K562 (cell line): ENCODE results near the gene TFAP2A. TPM values are rescaled to one million over a fixed set of nuclear protein-coding genes. Genes with fewer than 3 reads are reported as not detected.

Source experiments
- ATAC-seq: fragments of 200-7000 bp; cut with Tn5 transposase; 3 replicates; pipeline ENCODE4 v1.9.1; 2020; ENCODE audit warnings: moderate library complexity
- BruUV-seq: library from RNA; stranded (reverse); fragments of 400-500 nt; replicated peaks from 2 replicates; lab custom pipeline; 2021; lab: Mats Ljungman, UMichigan
- CTCF ChIA-PET: fragments of 300-600 bp; formaldehyde crosslinking; extraction: SDS; loops from one replicate; lab custom pipeline; 2021; ENCODE audit warnings: low intra/inter-chr PET ratio; lab: Yijun Ruan, JAX
- POLR2A ChIA-PET: fragments of 300-600, 350-650 bp; sonication (Branson Sonifier 250); formaldehyde crosslinking; extraction: SDS; loops from one replicate; lab custom pipeline; 2021; ENCODE audit warnings: antibody characterized with exemption, inconsistent platforms; lab: Yijun Ruan, JAX
- DNase-seq, 4 experiments: peaks; one replicate each; pipeline versions ENCODE4 v3.0.0 to v3.0.0-alpha.2; 2011 to 2018; ENCODE audit warnings: low spot score in 3 of 4, mixed read lengths in 3 of 4; ENCODE audit errors: extremely low read depth in 1 of 4
- FAIRE-seq: peaks from 2 replicates; lab custom pipeline; 2011; peaks lifted over from hg19 to GRCh38; lab: Jason Lieb, UNC
- H2AFZ ChIP-seq: 2 replicates; pipeline ENCODE4 v1.6.0; 2011; ENCODE audit warnings: low read depth, low read length, control low read depth, inconsistent platforms
- H3K27ac ChIP-seq: fragments of 200-600 bp; 3 replicates; pipeline ENCODE4 v1.8.0; 2011; ENCODE audit warnings: low read depth, mild to moderate bottlenecking, control low read depth, inconsistent platforms, low read length, moderate library complexity, mixed read lengths; ENCODE audit errors: extremely low read depth
- H3K27me3 ChIP-seq, 2 experiments: fragments of 300-600 bp in 1 of 2; 2 replicates in 1 of 2; 3 replicates in 1 of 2; pipeline versions ENCODE4 v1.6.0 to v1.8.0; 2011; ENCODE audit warnings: inconsistent platforms in 2 of 2, low read length in 2 of 2, mild to moderate bottlenecking in 1 of 2, mixed read lengths in 1 of 2, moderate library complexity in 1 of 2; ENCODE audit not compliant: control insufficient read depth in 2 of 2, insufficient read depth in 2 of 2
- H3K36me3 ChIP-seq: fragments of 300-600 bp; 3 replicates; pipeline ENCODE4 v1.8.0; 2011; ENCODE audit warnings: mild to moderate bottlenecking, low read length, inconsistent platforms; ENCODE audit not compliant: control insufficient read depth, insufficient read depth
- H3K4me1 ChIP-seq, 2 experiments: fragments of 200-600 bp in 1 of 2; replicated peaks in 1 of 2; 2 replicates in 1 of 2; 3 replicates in 1 of 2; pipeline versions ENCODE4 v1.5.1 to v1.8.0; 2011; ENCODE audit warnings: inconsistent platforms in 2 of 2, low read length in 2 of 2, mild to moderate bottlenecking in 1 of 2, mixed read lengths in 1 of 2, moderate library complexity in 1 of 2; ENCODE audit not compliant: control insufficient read depth in 2 of 2, insufficient read depth in 2 of 2
- H3K4me2 ChIP-seq: 2 replicates; pipeline ENCODE4 v1.6.1; 2011; ENCODE audit warnings: low read length, control low read depth, inconsistent platforms, mixed read lengths; ENCODE audit not compliant: insufficient read depth
- H3K4me3 ChIP-seq: fragments of 200-600 bp; sonication (generic), shearing (Covaris generic); 2 replicates; pipeline ENCODE4 v1.5.1; 2016; ENCODE audit warnings: control low read depth, inconsistent platforms
- H3K79me2 ChIP-seq: fragments of 200-600 bp; 3 replicates; pipeline ENCODE4 v1.8.0; 2011; ENCODE audit warnings: low read length, inconsistent platforms; ENCODE audit not compliant: control insufficient read depth, insufficient read depth
- H3K9ac ChIP-seq, 2 experiments: 2 replicates each; pipeline versions ENCODE4 v1.6.0 to v1.6.1; 2011; ENCODE audit warnings: low read depth in 2 of 2, low read length in 2 of 2, control low read depth in 1 of 2, inconsistent platforms in 1 of 2, mild to moderate bottlenecking in 1 of 2, mixed read lengths in 1 of 2; ENCODE audit not compliant: insufficient read depth in 1 of 2
- H3K9me1 ChIP-seq: one replicate; pipeline ENCODE4 v1.6.0; 2011; ENCODE audit warnings: inconsistent platforms, mild to moderate bottlenecking, low read length, moderate library complexity; ENCODE audit not compliant: control insufficient read depth, insufficient read depth
- H3K9me3 ChIP-seq: replicated peaks from 2 replicates; pipeline ENCODE4 v1.5.1; 2011; ENCODE audit warnings: low read depth, low read length, inconsistent platforms; ENCODE audit not compliant: control insufficient read depth, insufficient read depth
- H4K20me1 ChIP-seq: replicated peaks from 2 replicates; pipeline ENCODE4 v1.6.1; 2011; ENCODE audit warnings: low read length, inconsistent platforms, mixed read lengths; ENCODE audit not compliant: control insufficient read depth, insufficient read depth
- CCAR2 ChIP-seq: fragments of 200-400 bp; formaldehyde crosslinking; IDR thresholded peaks from 2 replicates; pipeline ENCODE4 v1.6.1; 2017; ENCODE audit warnings: mild to moderate bottlenecking, low read depth, low read length
- FIP1L1 ChIP-seq: fragments of 200-400 bp; formaldehyde crosslinking; IDR thresholded peaks from 2 replicates; pipeline ENCODE4 v1.6.1; 2018; ENCODE audit warnings: mild to moderate bottlenecking, low read depth, low read length; ENCODE audit not compliant: poor library complexity, severe bottlenecking
- ZNF449 ChIP-seq: fragments of 250-450 bp; sonication (Bioruptor Pico); IDR thresholded peaks from 2 replicates; pipeline ENCODE4 v1.8.0; 2022; ENCODE audit warnings: moderate library complexity, mild to moderate bottlenecking, inconsistent platforms
- ZNF518B ChIP-seq: fragments of 250-450 bp; sonication (Bioruptor Pico); IDR thresholded peaks from 2 replicates; pipeline ENCODE4 v1.5.0; 2021; ENCODE audit warnings: mild to moderate bottlenecking, moderate library complexity
- whole genome bisulfite sequencing: fragments of 100-300 bp; shearing (Covaris generic); methylation state at CpG from one replicate; pipeline ENCODE4 v1.1.6; 2016; ENCODE audit warnings: low coverage, mixed read lengths; ENCODE audit not compliant: insufficient coverage; ENCODE audit errors: missing lambda C conversion rate; 5-methylcytosine and 5-hydroxymethylcytosine counted together
- in situ Hi-C: fragments of 300-500 bp; cut with MboI; formaldehyde crosslinking; loops from 4 replicates; pipeline ENCODE4 v1.15.0; 2018; ENCODE audit warnings: inconsistent platforms, mixed read lengths
- intact Hi-C: fragments of 100-400 bp; cut with micrococcal nuclease; formaldehyde crosslinking; loops from 2 replicates; pipeline ENCODE4 v1.14.2; 2022
- polyA plus RNA-seq, 8 experiments: library from polyadenylated mRNA; depleted of rRNA in 4 of 8; stranded (reverse) in 5 of 8; unstranded in 3 of 8; fragments of >200 nt; fragmentation: Nextera tagmentation in 2 of 8; fragmentation: Illumina TruSeq in 1 of 8; extraction: Ambion mirVana in 2 of 8; extraction: Trizol in 1 of 8; gene quantifications; 2 replicates each; pipeline versions ENCODE4 v1.2.1 to v1.2.3, GENCODE V29; 2011 to 2014; ENCODE audit warnings: inconsistent platforms in 1 of 8, missing spikeins in 1 of 8
- total RNA-seq, 7 experiments: library from RNA; depleted of rRNA in 6 of 7; stranded (reverse); fragments of >200 nt in 6 of 7; fragmentation: Illumina TruSeq in 2 of 7; extraction: Trizol in 2 of 7; gene quantifications; 2 replicates each; pipeline versions ENCODE4 v1.2.1 to v1.2.3, GENCODE V29; 2011 to 2021; ENCODE audit warnings: low replicate concordance in 1 of 7

Gene TFAP2A
- total and polyA plus RNA-seq, 9 of the 15 experiments (the other 6 are each of a cell fraction or from before 2014, with no cell fraction given): 0.14 to 0.53 (median 0.19) TPM; not detected in 1

DNA sequence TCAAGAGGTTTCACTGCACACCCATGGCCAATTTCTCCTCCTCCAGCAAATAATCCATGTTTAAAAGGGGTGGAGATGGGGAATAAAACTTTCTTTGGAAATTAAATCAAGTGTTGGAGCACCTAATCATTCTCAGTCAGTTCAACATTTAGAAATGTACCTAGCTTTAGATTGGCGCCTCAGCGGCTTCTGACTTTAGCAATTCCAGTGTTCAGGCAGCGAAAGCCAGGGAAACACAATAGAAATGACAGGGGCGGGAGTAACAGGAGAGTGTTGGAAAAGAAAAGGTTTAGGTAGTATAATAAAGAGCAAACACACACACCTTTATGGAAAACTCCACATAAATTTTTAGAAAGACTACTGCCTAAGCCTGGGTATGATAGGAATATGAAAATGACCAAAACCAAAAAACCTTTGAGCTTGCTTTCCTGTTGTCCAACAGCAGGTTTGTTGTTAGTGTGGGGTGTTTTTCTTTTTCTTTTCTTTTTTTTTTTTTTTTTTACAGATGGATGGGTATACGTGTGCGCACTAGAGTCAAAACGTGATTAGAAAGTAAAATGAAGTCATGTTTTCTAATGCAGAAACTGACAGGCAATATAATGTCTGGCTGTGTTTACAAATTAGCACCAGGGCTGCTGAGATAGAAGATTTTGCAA, 7.7 kb downstream of the TFAP2A start:
- TF ChIP-seq FIP1L1: no peak
- H2AFZ ChIP-seq: no peak overlapping the region
- no peaks in the 10 kb centered on the region for H3K27me3 ChIP-seq
- H3K4me2 ChIP-seq: no peak overlapping the region
- ChIA-PET CTCF (no interaction called here), POLR2A (interaction anchor here (1.2 kb wide), 1 partner anchor 23 kb away, joined by 3 read pairs; no protein-coding TSS in a partner anchor)
- FAIRE-seq: no peak
- no peak for ATAC-seq
- in situ Hi-C loops: no loop called here
- H3K9me3 ChIP-seq: 0 out of 2 replicates have a peak, but pooled peaks cover 2% of the 10 kb centered on the region
- H3K27ac ChIP-seq: no peak overlapping the region
- no peaks in the 10 kb centered on the region for H3K36me3 ChIP-seq
- peaks cover 17 to 19% of the 10 kb centered on the region in 2 experiments for H3K4me1 ChIP-seq
- no TSS peak for BruUV-seq
- WGBS: 85% methylated on average over 7 of the region's 7 CpGs
- no peak overlapping the region for H3K4me3 ChIP-seq
- DNase-seq: no peak
- no peaks in the 10 kb centered on the region for H4K20me1 ChIP-seq
- peaks cover 19% of the 10 kb centered on the region for H3K79me2 ChIP-seq
- H3K9ac ChIP-seq: no peak overlapping the region
- intact Hi-C loops: no loop called here
- H3K9me1 ChIP-seq: no peaks in the 10 kb centered on the region

DNA sequence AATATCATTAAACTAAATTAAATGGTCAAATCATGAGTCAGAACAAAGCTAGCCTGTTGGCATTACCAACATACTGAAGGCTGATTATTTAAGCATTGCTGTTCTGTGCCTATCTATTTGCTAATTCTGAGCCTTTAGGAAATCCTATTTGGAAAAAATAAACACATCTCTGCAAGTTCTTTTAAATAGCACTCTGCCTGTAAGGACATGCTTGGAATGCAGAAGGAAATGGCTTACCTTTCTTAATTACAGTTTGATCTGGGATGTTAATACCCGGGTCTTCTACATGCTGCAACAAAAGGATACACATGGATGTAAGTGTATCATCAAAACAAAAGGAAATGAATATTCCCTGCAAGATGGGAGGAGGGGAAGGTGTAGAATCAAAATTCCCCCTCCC, 8.3 kb downstream of the TFAP2A start:
- Histone ChIP-seq H3K9me3 (0 out of 2 replicates have a peak, but pooled peaks cover 2% of the 10 kb centered on the region), H3K4me3 (no peak overlapping the region), H2AFZ (no peak overlapping the region), H3K36me3 (no peaks in the 10 kb centered on the region), H3K9me1 (no peaks in the 10 kb centered on the region), H4K20me1 (no peaks in the 10 kb centered on the region), H3K79me2 (peaks cover 19% of the 10 kb centered on the region), H3K27me3 (no peaks in the 10 kb centered on the region), H3K9ac (no peak overlapping the region), H3K4me2 (no peak overlapping the region), H3K4me1 (peaks cover 12 to 25% of the 10 kb centered on the region in 2 experiments), H3K27ac (no peak overlapping the region)
- intact Hi-C loops: no loop called here
- in situ Hi-C loops: no loop called here
- WGBS: 75% methylated on average over 1 of the region's 1 CpG
- ChIA-PET CTCF (no interaction called here), POLR2A (interaction anchor here (1.2 kb wide), 1 partner anchor 23 kb away, joined by 3 read pairs; no protein-coding TSS in a partner anchor)
- no TSS peak for BruUV-seq
- no peak for ATAC-seq
- no peak for FAIRE-seq
- no peak for DNase-seq
- TF ChIP-seq CCAR2 (no peak), ZNF518B (CRISPR knock-in tag) (no peak), ZNF449 (CRISPR knock-in tag) (no peak)
